AG10803 (cell line): ENCODE data around the gene SEPSECS.

Experiments used
- DNase-seq: peaks from one replicate; pipeline ENCODE4 v3.0.0; 2010; ENCODE audit warnings: low read depth
- H3K4me3 ChIP-seq: 2 replicates; pipeline ENCODE4 v1.5.1; 2011; ENCODE audit warnings: mild to moderate bottlenecking, low read length, control low read depth
- CTCF ChIP-seq: conservative IDR thresholded peaks from 2 replicates; pipeline ENCODE4 v1.5.1; 2011; ENCODE audit warnings: mild to moderate bottlenecking, low read length, control low read depth, inconsistent platforms

Gene SEPSECS

GRCh38 chr4:25180524-25181131 lies 20.4 kb upstream of the SEPSECS start:
- peak; percentile 50 for DNase-seq
- H3K4me3 ChIP-seq = no peak overlapping the region
- TF ChIP-seq CTCF = peak; percentile 74

- no peak overlapping the region for H3K4me3 ChIP-seq
- DNase-seq = no peak
- no peak for TF ChIP-seq CTCF
These were observed 18.6 kb upstream of the SEPSECS start for GRCh38 chr4:25178838-25179261.

- no peak overlapping the region for H3K4me3 ChIP-seq
- no peak for DNase-seq
- no peak for TF ChIP-seq CTCF
These were observed 16.9 kb upstream of the SEPSECS start for GRCh38 chr4:25177147-25177546.

GRCh38 chr4:25174674-25175073 lies 14.4 kb upstream of the SEPSECS start:
- DNase-seq = peak; percentile 16
- H3K4me3 ChIP-seq = no peak overlapping the region
- TF ChIP-seq CTCF = no peak

- peak; percentile 99 for DNase-seq
- TF ChIP-seq CTCF = peak; percentile 23; the same call in 1 of the 2 replicates
- H3K4me3 ChIP-seq = no peak overlapping the region
These were observed 13.0 kb upstream of the SEPSECS start for GRCh38 chr4:25172961-25173915.

GRCh38 chr4:25171201-25171865 lies 11.1 kb upstream of the SEPSECS start:
- no peak for TF ChIP-seq CTCF
- H3K4me3 ChIP-seq = no peak overlapping the region
- DNase-seq = no peak
